ENCODE measurements around the gene CLEC4M. TPM values are rescaled to one million over a fixed set of nuclear protein-coding genes. Genes with fewer than 3 reads are reported as not detected.

Gene CLEC4M
- total and polyA plus RNA-seq, 2 experiments from 2014 or later, result not detected

DNA sequence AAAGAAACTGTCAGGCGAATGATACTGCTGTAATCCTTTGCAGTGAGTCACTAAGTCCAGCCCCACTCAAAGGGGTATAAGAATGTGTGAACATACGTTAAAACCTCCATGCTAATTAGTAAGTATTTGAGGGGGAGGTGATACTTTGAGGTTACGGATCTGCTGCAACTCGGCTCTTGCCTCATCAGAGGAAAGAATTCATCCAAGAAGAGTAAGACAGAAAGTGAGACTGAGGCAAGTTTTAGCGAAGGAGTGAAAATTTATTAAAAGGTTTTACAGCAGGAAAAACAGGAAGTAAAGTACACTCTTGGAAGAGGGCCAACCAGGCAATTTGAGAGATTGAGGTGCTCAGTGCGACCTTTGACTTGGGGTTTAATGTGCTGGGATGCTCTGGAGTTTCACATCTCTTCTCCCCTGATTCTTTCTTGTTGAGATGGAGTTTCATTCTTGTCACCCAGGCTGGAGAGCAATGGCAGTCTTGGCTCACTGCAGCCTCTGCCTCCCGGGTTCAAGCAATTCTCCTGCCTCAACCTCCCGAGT lies 9.8 kb downstream of the CLEC4M start (continued):
- TF ChIP-seq, protein P1, sequence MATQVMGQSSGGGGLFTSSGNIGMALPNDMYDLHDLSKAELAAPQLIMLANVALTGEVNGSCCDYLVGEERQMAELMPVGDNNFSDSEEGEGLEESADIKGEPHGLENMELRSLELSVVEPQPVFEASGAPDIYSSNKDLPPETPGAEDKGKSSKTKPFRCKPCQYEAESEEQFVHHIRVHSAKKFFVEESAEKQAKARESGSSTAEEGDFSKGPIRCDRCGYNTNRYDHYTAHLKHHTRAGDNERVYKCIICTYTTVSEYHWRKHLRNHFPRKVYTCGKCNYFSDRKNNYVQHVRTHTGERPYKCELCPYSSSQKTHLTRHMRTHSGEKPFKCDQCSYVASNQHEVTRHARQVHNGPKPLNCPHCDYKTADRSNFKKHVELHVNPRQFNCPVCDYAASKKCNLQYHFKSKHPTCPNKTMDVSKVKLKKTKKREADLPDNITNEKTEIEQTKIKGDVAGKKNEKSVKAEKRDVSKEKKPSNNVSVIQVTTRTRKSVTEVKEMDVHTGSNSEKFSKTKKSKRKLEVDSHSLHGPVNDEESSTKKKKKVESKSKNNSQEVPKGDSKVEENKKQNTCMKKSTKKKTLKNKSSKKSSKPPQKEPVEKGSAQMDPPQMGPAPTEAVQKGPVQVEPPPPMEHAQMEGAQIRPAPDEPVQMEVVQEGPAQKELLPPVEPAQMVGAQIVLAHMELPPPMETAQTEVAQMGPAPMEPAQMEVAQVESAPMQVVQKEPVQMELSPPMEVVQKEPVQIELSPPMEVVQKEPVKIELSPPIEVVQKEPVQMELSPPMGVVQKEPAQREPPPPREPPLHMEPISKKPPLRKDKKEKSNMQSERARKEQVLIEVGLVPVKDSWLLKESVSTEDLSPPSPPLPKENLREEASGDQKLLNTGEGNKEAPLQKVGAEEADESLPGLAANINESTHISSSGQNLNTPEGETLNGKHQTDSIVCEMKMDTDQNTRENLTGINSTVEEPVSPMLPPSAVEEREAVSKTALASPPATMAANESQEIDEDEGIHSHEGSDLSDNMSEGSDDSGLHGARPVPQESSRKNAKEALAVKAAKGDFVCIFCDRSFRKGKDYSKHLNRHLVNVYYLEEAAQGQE (IDR thresholded peaks at IDR 0.05; ENCODE audit: unreplicated experiment), result no peak
- no peak for TF ChIP-seq EZH2 (IDR thresholded peaks at IDR 0.05; ENCODE audit: low read depth, unreplicated experiment)

DNA sequence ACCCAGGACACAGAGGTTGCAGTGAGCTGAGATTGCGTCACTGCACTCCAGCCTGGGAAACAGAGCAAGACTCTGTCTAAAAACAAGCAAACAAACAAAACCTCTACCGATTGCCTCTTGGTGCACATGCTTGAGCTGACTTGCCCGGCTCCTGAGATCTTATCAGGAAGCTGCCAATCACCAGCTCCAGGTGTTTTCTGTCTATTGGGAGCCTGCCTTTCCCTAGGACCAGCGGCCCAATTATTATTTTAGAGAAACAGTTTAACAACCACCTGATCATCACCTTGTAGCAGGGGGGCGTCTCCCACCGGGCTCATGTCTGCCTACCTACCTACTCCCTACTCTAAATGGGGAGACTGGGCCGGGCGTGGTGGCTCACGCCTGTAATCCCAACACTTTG lies 10.8 kb downstream of the CLEC4M start:
- no peak overlapping the region for H3K27ac ChIP-seq (ENCODE audit: low read depth)
- no peaks in the 10 kb centered on the region; the same call in 1 of the 2 replicates for H3K4me1 ChIP-seq (ENCODE audit: insufficient read depth)
- no peak overlapping the region for H3K4me2 ChIP-seq
- no peak overlapping the region for H2AFZ ChIP-seq
- H3K4me3 Mint-ChIP-seq, result no peak overlapping the region
- H3K27ac Mint-ChIP-seq, result no peak overlapping the region
- no peaks in the 10 kb centered on the region for H3K79me2 ChIP-seq (replicated peaks; ENCODE audit: insufficient read depth)
- ATAC-seq, result no peak
- H3K4me3 ChIP-seq, result no peak overlapping the region
- H3K9me2 ChIP-seq (ENCODE audit: insufficient read depth), result no peaks in the 10 kb centered on the region
- H3K27me3 Mint-ChIP-seq (ENCODE audit: insufficient read depth, low read depth, poor library complexity), result no peaks in the 10 kb centered on the region
- H3F3A ChIP-seq (replicated peaks; ENCODE audit: low read depth), result no peaks in the 10 kb centered on the region
- DNase-seq (ENCODE audit: low spot score), result no peak
- H3K36me3 Mint-ChIP-seq (ENCODE audit: low read depth), result no peaks in the 10 kb centered on the region
- no peaks in the 10 kb centered on the region for H3K36me3 ChIP-seq (ENCODE audit: insufficient read depth)
- peaks cover 11% of the 10 kb centered on the region; the same call in 2 of the 3 replicates for H3K4me1 Mint-ChIP-seq
- H3K9me3 Mint-ChIP-seq, result no peaks in the 10 kb centered on the region
- no peaks in the 10 kb centered on the region for H3K27me3 ChIP-seq (ENCODE audit: insufficient read depth)
- no peaks in the 10 kb centered on the region for H4K20me1 ChIP-seq (replicated peaks; ENCODE audit: insufficient read depth)
- no peak for TF ChIP-seq EZH2 (IDR thresholded peaks at IDR 0.05; ENCODE audit: low read depth, unreplicated experiment)
- no peak for TF ChIP-seq CTCF (conservative IDR thresholded peaks at IDR 0.05; ENCODE audit: low read depth in 2 of 2)
- no peak for TF ChIP-seq CREB1 (CRISPR knock-in tag; IDR thresholded peaks at IDR 0.05; ENCODE audit: low read depth)
- TF ChIP-seq, protein P2, sequence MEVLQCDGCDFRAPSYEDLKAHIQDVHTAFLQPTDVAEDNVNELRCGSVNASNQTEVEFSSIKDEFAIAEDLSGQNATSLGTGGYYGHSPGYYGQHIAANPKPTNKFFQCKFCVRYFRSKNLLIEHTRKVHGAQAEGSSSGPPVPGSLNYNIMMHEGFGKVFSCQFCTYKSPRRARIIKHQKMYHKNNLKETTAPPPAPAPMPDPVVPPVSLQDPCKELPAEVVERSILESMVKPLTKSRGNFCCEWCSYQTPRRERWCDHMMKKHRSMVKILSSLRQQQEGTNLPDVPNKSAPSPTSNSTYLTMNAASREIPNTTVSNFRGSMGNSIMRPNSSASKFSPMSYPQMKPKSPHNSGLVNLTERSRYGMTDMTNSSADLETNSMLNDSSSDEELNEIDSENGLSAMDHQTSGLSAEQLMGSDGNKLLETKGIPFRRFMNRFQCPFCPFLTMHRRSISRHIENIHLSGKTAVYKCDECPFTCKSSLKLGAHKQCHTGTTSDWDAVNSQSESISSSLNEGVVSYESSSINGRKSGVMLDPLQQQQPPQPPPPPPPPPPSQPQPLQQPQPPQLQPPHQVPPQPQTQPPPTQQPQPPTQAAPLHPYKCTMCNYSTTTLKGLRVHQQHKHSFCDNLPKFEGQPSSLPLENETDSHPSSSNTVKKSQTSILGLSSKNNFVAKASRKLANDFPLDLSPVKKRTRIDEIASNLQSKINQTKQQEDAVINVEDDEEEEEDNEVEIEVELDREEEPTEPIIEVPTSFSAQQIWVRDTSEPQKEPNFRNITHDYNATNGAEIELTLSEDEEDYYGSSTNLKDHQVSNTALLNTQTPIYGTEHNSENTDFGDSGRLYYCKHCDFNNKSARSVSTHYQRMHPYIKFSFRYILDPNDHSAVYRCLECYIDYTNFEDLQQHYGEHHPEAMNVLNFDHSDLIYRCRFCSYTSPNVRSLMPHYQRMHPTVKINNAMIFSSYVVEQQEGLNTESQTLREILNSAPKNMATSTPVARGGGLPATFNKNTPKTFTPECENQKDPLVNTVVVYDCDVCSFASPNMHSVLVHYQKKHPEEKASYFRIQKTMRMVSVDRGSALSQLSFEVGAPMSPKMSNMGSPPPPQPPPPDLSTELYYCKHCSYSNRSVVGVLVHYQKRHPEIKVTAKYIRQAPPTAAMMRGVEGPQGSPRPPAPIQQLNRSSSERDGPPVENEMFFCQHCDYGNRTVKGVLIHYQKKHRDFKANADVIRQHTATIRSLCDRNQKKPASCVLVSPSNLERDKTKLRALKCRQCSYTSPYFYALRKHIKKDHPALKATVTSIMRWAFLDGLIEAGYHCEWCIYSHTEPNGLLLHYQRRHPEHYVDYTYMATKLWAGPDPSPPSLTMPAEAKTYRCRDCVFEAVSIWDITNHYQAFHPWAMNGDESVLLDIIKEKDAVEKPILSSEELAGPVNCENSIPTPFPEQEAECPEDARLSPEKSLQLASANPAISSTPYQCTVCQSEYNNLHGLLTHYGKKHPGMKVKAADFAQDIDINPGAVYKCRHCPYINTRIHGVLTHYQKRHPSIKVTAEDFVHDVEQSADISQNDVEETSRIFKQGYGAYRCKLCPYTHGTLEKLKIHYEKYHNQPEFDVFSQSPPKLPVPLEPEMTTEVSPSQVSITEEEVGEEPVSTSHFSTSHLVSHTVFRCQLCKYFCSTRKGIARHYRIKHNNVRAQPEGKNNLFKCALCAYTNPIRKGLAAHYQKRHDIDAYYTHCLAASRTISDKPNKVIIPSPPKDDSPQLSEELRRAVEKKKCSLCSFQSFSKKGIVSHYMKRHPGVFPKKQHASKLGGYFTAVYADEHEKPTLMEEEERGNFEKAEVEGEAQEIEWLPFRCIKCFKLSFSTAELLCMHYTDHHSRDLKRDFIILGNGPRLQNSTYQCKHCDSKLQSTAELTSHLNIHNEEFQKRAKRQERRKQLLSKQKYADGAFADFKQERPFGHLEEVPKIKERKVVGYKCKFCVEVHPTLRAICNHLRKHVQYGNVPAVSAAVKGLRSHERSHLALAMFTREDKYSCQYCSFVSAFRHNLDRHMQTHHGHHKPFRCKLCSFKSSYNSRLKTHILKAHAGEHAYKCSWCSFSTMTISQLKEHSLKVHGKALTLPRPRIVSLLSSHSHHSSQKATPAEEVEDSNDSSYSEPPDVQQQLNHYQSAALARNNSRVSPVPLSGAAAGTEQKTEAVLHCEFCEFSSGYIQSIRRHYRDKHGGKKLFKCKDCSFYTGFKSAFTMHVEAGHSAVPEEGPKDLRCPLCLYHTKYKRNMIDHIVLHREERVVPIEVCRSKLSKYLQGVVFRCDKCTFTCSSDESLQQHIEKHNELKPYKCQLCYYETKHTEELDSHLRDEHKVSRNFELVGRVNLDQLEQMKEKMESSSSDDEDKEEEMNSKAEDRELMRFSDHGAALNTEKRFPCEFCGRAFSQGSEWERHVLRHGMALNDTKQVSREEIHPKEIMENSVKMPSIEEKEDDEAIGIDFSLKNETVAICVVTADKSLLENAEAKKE (CRISPR knock-in tag; IDR thresholded peaks at IDR 0.05), result no peak
- TF ChIP-seq EZH2phosphoT487 (IDR thresholded peaks at IDR 0.05; ENCODE audit: unreplicated experiment), result no peak
- TF ChIP-seq ZNF114 (CRISPR knock-in tag; IDR thresholded peaks at IDR 0.05), result no peak
- TF ChIP-seq STAT1 (IDR thresholded peaks at IDR 0.05; ENCODE audit: unreplicated experiment), result no peak
- TF ChIP-seq ETS1 (IDR thresholded peaks at IDR 0.05), result no peak
- no peak for TF ChIP-seq ZNF331 (CRISPR knock-in tag; IDR thresholded peaks at IDR 0.05; ENCODE audit: low read depth)
- TF ChIP-seq JUNB (IDR thresholded peaks at IDR 0.05; ENCODE audit: unreplicated experiment), result no peak
- no peak for TF ChIP-seq POLR2AphosphoS5 (IDR thresholded peaks at IDR 0.05; ENCODE audit: low read depth)
- no peak for TF ChIP-seq NANOG (IDR thresholded peaks at IDR 0.05; ENCODE audit: borderline replicate concordance)

Measured in GM23338 (cell line).